OCI-M1 (cell line): ENCODE measurements around the gene TIMM44.

ENCODE experiments used
- DNase-seq: peaks from one replicate; lab custom pipeline; 2025; lab: John Stamatoyannopoulos, UW

Gene TIMM44, protein sequence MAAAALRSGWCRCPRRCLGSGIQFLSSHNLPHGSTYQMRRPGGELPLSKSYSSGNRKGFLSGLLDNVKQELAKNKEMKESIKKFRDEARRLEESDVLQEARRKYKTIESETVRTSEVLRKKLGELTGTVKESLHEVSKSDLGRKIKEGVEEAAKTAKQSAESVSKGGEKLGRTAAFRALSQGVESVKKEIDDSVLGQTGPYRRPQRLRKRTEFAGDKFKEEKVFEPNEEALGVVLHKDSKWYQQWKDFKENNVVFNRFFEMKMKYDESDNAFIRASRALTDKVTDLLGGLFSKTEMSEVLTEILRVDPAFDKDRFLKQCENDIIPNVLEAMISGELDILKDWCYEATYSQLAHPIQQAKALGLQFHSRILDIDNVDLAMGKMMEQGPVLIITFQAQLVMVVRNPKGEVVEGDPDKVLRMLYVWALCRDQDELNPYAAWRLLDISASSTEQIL

GRCh38 chr19:7943444-7944176 lies at the start of gene TIMM44:
Gene TIMM44 (minus strand): TSS chr19:7943666. CDS start chr19:7943651, 15 bp downstream.
- DNase-seq: peak; percentile 100

DNA sequence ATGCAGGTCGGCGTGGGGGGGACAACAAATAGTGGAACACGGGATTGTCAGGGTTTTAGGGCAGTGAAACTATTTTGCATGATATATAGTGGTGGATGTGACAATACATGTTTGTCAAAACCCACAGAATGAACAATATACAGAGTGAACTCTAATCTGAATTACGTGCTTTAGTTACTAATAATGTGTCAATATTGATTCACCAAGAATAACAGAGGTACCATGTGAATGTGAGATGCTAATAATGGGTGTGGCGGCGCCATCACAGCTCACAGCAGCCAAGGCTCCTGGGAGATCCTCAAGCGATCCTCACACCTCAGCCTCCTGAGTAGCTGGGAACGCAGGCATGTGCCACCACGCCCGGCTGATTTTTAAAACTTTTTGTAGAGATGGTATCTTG lies 49.1 kb upstream of the TIMM44 start:
- DNase-seq: no peak

DNA sequence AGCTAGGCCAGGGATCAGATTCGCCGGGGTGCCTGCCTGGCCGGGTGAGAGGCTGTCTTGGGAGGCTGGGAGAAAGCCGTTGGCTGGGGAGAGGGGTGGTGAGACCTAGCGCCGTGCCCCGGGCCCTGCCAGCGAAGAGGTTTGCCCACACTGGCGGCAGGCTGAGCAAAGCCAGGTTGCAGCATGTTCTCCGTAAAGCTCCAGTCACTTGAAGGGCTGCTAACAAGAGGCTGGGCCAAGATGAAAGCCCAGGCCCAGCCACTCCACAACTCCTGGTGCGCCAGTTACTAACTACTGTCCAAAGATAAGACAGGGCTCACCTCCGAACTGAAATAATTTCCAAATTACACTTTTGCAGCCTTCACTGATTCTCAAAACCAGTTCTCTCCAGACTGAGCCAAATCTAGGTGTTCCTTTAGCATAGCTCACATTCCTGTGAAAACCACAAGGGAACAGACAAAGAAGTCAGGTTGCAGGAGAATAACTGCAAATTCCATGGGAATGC lies 45.7 kb upstream of the TIMM44 start:
- DNase-seq: no peak

DNA sequence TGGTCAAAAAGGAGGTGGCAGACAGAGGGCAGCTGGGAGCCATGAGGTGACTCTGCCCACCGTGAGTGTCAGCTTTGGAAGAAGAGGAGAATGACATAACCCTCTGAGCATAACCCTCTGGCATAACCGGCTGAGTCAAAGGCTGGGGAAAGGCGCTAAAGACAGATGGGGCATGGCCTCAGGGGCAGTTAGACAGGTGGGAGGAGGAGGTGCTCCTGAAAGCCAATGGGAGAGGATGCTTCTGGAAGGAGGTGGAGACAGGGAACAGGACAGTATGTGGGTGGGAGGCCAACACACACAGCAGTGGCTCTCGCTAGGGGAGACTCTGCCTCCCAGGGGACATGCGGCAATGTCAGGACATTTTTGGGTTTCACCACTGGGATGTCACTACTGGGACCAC lies 44.8 kb upstream of the TIMM44 start:
- DNase-seq: no peak

- no peak for DNase-seq
These were observed 43.8 kb upstream of the TIMM44 start for GRCh38 chr19:7987114-7987768.

DNA sequence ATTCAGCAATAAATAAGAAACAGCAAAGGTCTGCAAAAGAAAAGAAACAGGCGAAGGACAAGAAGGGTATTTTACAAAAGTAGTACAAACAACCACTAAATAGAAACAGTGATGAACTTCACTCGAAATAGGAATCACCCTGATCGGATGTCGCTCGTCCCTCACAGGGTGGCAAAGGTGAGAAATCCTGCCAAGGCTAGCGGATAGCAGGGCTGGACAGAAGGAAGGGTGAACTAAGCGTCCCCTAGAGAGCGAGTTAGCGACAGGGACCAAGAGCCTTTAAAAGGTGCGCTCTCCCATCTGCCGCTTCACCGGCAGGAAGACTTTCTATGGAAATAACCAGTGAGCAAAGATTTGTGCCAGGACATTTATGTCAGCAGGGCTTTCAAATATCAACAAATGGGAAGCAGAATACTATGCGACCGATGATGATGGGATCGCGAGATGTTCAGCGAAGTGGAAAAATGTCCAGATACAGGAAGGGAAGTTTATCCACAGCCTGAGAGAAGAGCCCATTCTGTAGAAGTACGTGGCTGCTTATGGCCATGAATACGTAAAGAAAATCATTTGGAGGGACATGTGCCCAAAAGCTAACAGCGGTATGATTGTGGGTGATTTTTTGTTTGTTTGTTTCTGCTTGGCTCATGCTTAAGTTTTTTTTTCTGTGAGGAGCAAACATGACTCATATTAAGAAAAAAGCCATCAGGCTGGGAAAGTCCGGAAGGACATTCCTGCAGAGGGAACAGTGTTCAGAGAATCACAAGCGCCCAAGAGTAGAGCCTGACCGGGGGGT lies 43.1 kb upstream of the TIMM44 start:
- no peak for DNase-seq

DNA sequence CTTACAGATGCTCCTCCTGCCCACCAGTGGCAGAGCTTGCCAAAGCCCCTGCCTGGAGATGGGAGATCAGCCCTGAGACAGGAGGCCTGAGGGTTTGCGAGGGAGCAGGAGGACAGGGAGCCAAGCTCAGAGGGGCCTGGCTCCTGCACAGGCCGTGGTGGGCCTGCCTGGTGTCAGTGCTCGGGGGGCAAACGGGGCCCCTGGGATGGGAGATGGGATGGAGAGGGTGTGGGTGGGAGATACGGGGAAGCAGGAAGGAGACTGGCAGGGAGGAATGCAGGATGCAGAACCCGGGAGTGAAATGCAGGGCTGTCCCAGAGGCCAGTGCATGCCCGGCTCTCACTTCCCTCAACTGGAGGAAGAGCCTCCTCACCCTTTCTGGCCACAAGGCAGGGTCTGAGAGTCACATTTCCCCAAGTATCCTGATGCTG lies 42.0 kb upstream of the TIMM44 start:
- DNase-seq: no peak

DNA sequence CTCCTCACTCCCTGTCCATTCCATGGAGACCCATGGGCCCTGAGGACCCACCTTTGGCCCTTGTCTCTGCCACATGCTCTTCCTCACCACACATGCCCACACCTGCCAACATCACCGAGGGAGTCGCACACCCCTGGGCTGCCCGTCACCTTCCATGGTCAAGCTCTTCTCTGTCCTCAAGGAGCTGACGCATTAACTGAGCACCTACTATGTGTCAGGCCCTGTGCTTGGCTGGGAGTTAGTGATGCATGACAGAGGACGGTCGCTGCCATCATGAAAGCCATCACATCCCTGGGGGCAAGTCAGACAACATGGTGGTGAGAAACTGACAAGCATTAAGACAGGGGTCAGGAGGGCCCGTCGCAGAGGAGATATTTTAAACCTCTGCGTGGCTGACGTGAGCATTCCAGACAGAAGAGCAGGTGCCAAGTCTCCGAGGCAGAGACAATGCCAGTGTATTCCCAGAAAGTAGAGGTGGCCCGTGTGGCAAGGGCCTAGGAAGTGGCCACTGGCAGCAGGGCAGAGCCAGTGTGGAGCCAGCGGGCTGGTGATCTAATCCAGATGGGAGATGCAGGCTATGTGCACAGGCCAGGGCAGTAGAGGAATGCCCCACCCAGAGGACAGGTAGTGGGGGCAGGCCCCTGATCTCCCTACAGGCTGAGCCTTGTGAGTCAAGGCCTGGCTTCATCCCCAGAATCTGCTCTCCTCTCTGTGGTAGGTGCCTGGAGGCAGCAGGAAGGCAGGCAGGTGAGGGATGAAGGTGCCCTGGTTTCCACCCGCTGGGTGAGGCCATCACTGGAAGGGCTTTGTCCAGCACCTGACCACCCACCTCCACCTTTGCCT lies 40.8 kb upstream of the TIMM44 start:
- DNase-seq: no peak

- no peak for DNase-seq
These were observed 40.0 kb upstream of the TIMM44 start for GRCh38 chr19:7983286-7983950.

GRCh38 chr19:7982651-7983099 lies 39.2 kb upstream of the TIMM44 start:
- no peak for DNase-seq

GRCh38 chr19:7982103-7982502 lies 38.6 kb upstream of the TIMM44 start:
- DNase-seq: no peak

DNA sequence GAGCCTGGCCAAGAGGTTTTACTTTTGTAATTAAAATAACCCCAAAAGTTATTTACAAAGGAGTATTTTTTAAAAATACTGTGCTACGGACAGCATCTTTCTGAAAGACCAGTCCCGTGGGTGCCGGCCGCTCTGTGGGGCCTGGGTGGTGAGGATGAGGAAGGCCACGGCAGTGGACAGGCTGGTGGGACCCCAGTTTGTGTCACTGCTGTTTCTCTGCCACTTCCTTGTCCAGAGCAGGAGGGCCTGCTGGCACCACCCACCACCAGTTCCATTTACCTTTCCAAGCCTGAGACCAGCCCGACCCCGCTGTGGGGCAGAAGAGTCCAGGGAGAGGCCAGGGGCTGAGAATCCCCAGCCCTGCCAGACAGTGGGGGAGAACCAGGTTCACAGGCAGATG lies 38.2 kb upstream of the TIMM44 start:
- DNase-seq: no peak

DNA sequence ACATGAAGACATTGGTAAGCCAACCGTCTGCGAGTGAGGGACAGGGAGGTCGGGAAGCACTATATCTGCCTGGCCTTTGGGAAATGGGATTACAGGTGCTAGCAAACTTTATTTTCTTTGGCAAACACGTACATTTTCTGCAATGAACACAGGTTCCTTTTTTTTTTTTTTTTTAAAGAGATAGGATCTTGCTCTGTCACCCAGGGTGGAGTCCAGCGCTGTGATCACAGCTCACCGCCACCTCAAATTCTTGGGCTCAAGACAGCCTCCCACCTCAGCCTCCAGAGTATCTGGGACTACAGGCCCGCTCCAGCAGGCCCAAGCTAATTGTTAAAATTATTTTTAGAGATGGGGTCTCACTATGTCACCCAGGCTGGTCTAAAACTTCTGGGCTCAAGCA lies 37.7 kb upstream of the TIMM44 start:
- DNase-seq: no peak

GRCh38 chr19:7980635-7981121 lies 37.2 kb upstream of the TIMM44 start:
- DNase-seq: no peak

- DNase-seq: no peak
These were observed 36.7 kb upstream of the TIMM44 start for GRCh38 chr19:7980168-7980567.

DNA sequence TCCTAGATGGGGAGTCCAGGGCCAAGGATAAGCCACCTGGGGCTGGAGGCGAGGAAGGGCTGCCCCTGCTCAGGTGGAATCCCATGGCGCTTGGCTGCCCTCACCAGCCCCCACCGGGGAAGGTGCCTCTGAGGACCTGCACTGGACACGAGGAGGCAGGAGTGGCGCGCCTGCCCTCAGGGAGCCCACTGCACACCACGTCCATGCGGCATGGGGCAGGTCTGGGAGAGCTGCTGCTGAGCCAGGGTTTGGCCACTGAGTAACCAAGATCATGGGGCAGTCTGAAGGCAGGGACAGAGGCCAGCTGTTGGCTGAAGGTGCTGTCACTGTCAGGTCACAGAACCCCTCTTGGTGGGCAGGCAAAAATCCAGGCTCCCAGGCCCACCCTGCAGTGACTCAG lies 36.1 kb upstream of the TIMM44 start:
- no peak for DNase-seq

DNA sequence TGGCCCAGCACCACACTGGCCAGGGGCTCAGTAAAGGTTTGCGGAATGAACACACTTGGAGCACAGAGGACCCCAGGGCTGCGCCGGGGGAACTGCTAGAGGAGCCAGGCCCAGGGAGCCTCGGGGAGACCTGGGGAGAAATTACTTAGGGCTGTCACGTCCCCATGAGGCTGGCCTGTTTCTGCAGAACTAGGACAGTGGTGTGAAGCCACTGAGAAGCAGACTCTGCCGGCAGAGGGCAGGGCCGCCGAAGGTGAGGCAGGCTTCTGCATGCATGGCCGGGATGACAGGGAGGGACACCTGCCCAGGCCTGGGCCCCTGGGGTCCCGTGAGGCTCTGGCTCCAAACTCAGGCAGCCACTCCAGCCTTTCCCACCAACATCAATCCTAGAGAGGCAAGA lies 35.5 kb upstream of the TIMM44 start:
- no peak for DNase-seq

GRCh38 chr19:7978179-7978825 lies 34.8 kb upstream of the TIMM44 start:
- no peak for DNase-seq

DNA sequence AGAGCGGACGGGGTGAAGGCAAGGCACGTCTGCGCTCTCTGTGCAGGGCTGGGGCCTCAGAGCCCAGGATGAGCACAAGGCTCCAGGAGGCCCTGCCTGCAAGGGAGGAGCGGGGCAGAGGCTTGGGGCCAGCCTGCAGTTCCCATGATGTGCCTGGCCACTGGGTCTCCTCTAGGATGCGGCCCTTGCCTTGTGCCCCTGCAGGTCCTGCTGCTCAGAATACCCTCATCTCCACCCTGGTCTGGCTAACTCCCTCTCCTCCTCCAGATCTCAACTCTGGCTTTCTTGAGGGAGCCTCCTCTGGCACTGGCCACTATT lies 34.2 kb upstream of the TIMM44 start:
- no peak for DNase-seq
